Measurements from ENCODE around the gene EIF3I. TPM values are rescaled to one million over a fixed set of nuclear protein-coding genes. Genes with fewer than 3 reads are reported as not detected.

EIF3I gene
- total and polyA plus RNA-seq, 2 of the 8 experiments (the other 6 are each of a cell fraction or from before 2014, with no cell fraction given) = 247 to 346 TPM

GRCh38 chr1:32246888-32247273, 24.7 kb downstream of the EIF3I start, which contains the start of gene FAM167B (continued):
- no peak for TF ChIP-seq RBBP5 (IDR thresholded peaks at IDR 0.05; ENCODE audit: borderline replicate concordance, low read depth, low read length)
- TF ChIP-seq RFX5 (IDR thresholded peaks at IDR 0.05; ENCODE audit: borderline replicate concordance, low read depth, low read length) = no peak
- TF ChIP-seq NRF1 (IDR thresholded peaks at IDR 0.05; ENCODE audit: low read depth, low read length) = no peak
- TF ChIP-seq EGR1 (IDR thresholded peaks at IDR 0.05; ENCODE audit: borderline replicate concordance, low read depth, low read length) = no peak
- no peak for TF ChIP-seq BRCA1 (IDR thresholded peaks at IDR 0.05; ENCODE audit: low read depth, low read length)
- TF ChIP-seq FOSL1 (IDR thresholded peaks at IDR 0.05; ENCODE audit: insufficient read depth, low read depth, low read length) = no peak
- no peak for TF ChIP-seq ATF2 (IDR thresholded peaks at IDR 0.05; ENCODE audit: low read length)
- TF ChIP-seq RAD21 (IDR thresholded peaks at IDR 0.05 in 1 of 2, conservative IDR thresholded peaks at IDR 0.05 in 1 of 2; ENCODE audit: low read depth in 2 of 2, low read length in 2 of 2) = no peak
